IMR-90 (cell line): Measurements from ENCODE around the gene BMP7. TPM values are rescaled to one million over a fixed set of nuclear protein-coding genes. Genes with fewer than 3 reads are reported as not detected.
"Not testable (repeated sequence)": the region's sequence is repeated elsewhere in the genome, so short reads cannot be mapped to it uniquely, and the experiment has no call there.

ENCODE experiments used
- ATAC-seq: fragments of 200-7000 bp; cut with Tn5 transposase; 2 replicates; pipeline ENCODE4 v1.9.1; 2020; ENCODE audit warnings: low read depth, mild to moderate bottlenecking, moderate library complexity
- BruUV-seq: library from RNA; stranded (reverse); fragments of 400-500 nt; replicated peaks from 2 replicates; lab custom pipeline; 2021; lab: Mats Ljungman, UMichigan
- CTCF ChIA-PET: fragments of 300-600 bp; formaldehyde crosslinking; extraction: SDS; loops from one replicate; lab custom pipeline; 2021; ENCODE audit warnings: antibody characterized with exemption; lab: Yijun Ruan, JAX
- POLR2A ChIA-PET: fragments of 300-600 bp; sonication (Branson Sonifier 250); formaldehyde crosslinking; loops from one replicate; lab custom pipeline; 2022; ENCODE audit warnings: antibody characterized with exemption; ENCODE audit not compliant: unreplicated experiment; lab: Charles Lee
- DNase-seq: peaks from one replicate; pipeline ENCODE4 v3.0.0; 2013
- H2AFZ ChIP-seq: replicated peaks from 2 replicates; pipeline ENCODE3; 2013; ENCODE audit warnings: low read length, mild to moderate bottlenecking; ENCODE audit not compliant: poor library complexity
- H2AK5ac ChIP-seq: 2 replicates; pipeline ENCODE4 v1.6.1; 2013; ENCODE audit warnings: low read depth, low read length, inconsistent platforms
- H2AK9ac ChIP-seq: replicated peaks from 2 replicates; pipeline ENCODE3; 2013; ENCODE audit warnings: mild to moderate bottlenecking, low read depth, low read length, moderate library complexity; ENCODE audit not compliant: poor library complexity
- H2BK120ac ChIP-seq: 2 replicates; pipeline ENCODE4 v1.6.1; 2013; ENCODE audit warnings: low read depth, low read length, inconsistent platforms
- H2BK15ac ChIP-seq: 3 replicates; pipeline ENCODE4 v1.6.1; 2013; ENCODE audit warnings: low read depth, low read length, inconsistent platforms
- H2BK20ac ChIP-seq: 2 replicates; pipeline ENCODE4 v1.6.1; 2013; ENCODE audit warnings: low read depth, mild to moderate bottlenecking, inconsistent platforms, low read length, moderate library complexity
- H2BK5ac ChIP-seq: 2 replicates; pipeline ENCODE4 v1.6.1; 2013; ENCODE audit warnings: mild to moderate bottlenecking, low read depth, low read length, inconsistent platforms; ENCODE audit not compliant: poor library complexity, severe bottlenecking
- H3K14ac ChIP-seq: replicated peaks from 2 replicates; pipeline ENCODE4 v1.6.1; 2013; ENCODE audit warnings: low read depth, low read length, inconsistent platforms
- H3K18ac ChIP-seq: 2 replicates; pipeline ENCODE4 v1.6.1; 2013; ENCODE audit warnings: low read depth, low read length, control low read depth
- H3K23ac ChIP-seq: 2 replicates; pipeline ENCODE4 v1.6.1; 2013; ENCODE audit warnings: low read depth, low read length, inconsistent platforms
- H3K27ac ChIP-seq: 2 replicates; pipeline ENCODE4 v1.5.1; 2013; ENCODE audit warnings: mild to moderate bottlenecking, control low read depth, low read length; ENCODE audit not compliant: insufficient read depth
- H3K27me3 ChIP-seq: 2 replicates; pipeline ENCODE4 v1.6.1; 2013; ENCODE audit warnings: low read length; ENCODE audit not compliant: control insufficient read depth, insufficient read depth
- H3K36me3 ChIP-seq: 2 replicates; pipeline ENCODE4 v1.6.1; 2013; ENCODE audit warnings: low read length, mixed read lengths; ENCODE audit not compliant: control insufficient read depth, insufficient read depth
- H3K4ac ChIP-seq: 2 replicates; pipeline ENCODE4 v1.6.1; 2013; ENCODE audit warnings: low read depth, low read length, inconsistent platforms
- H3K4me1 ChIP-seq: 2 replicates; pipeline ENCODE4 v1.6.1; 2013; ENCODE audit warnings: low read length, mixed read lengths; ENCODE audit not compliant: control insufficient read depth, insufficient read depth
- H3K4me2 ChIP-seq: 2 replicates; pipeline ENCODE4 v1.6.1; 2013; ENCODE audit warnings: low read depth, mild to moderate bottlenecking, control low read depth, low read length, moderate library complexity
- H3K4me3 ChIP-seq: 2 replicates; pipeline ENCODE4 v1.5.1; 2013; ENCODE audit warnings: low read depth, mild to moderate bottlenecking, control low read depth, low read length, moderate library complexity; ENCODE audit not compliant: insufficient read depth
- H3K56ac ChIP-seq: 2 replicates; pipeline ENCODE4 v1.6.1; 2013; ENCODE audit warnings: low read length, inconsistent platforms; ENCODE audit not compliant: insufficient read depth; ENCODE audit errors: extremely low read depth
- H3K79me1 ChIP-seq, 2 experiments: 2 replicates each; pipeline ENCODE4 v1.6.1; 2013; ENCODE audit warnings: low read length in 2 of 2, inconsistent platforms in 1 of 2, low read depth in 1 of 2
- H3K9ac ChIP-seq: 2 replicates; pipeline ENCODE4 v1.6.1; 2013; ENCODE audit warnings: low read depth, low read length, control low read depth
- H3K9me1 ChIP-seq: 2 replicates; pipeline ENCODE4 v1.6.1; 2013; ENCODE audit warnings: low read length, inconsistent platforms; ENCODE audit not compliant: insufficient read depth
- H3K9me3 ChIP-seq: 2 replicates; pipeline ENCODE4 v1.6.1; 2013; ENCODE audit warnings: low read length; ENCODE audit not compliant: control insufficient read depth, insufficient read depth
- H4K20me1 ChIP-seq: 2 replicates; pipeline ENCODE4 v1.6.1; 2013; ENCODE audit warnings: low read length, inconsistent platforms; ENCODE audit not compliant: insufficient read depth
- H4K5ac ChIP-seq: 2 replicates; pipeline ENCODE4 v1.6.1; 2013; ENCODE audit warnings: mild to moderate bottlenecking, low read depth, low read length, control low read depth
- H4K8ac ChIP-seq, 2 experiments: 2 replicates each; pipeline ENCODE4 v1.6.1; 2013; ENCODE audit warnings: low read depth in 2 of 2, low read length in 2 of 2, control low read depth in 1 of 2, inconsistent platforms in 1 of 2
- H4K91ac ChIP-seq: 2 replicates; pipeline ENCODE4 v1.6.1; 2013; ENCODE audit warnings: low read depth, low read length, inconsistent platforms; ENCODE audit not compliant: insufficient read depth
- WGBS, 2 experiments: methylation state at CpG; one replicate each; pipeline versions ENCODE4 v1.1.5 to v1.1.7; 2013; ENCODE audit warnings: missing lambda C conversion rate in 2 of 2; ENCODE audit not compliant: insufficient read length in 1 of 2; ENCODE audit errors: extremely low coverage in 2 of 2; 5-methylcytosine and 5-hydroxymethylcytosine counted together
- dilution Hi-C: fragments of 300-500 bp; cut with HindIII; formaldehyde crosslinking; loops from one replicate; pipeline ENCODE4 v1.14.3; 2018; ENCODE audit warnings: low sequenced_read_pairs; ENCODE audit not compliant: unreplicated experiment
- in situ Hi-C: fragments of 300-500 bp; cut with MboI; formaldehyde crosslinking; loops from 3 replicates; pipeline ENCODE4 v1.14.3; 2019; ENCODE audit warnings: low sequenced_read_pairs, inconsistent platforms, mixed read lengths
- intact Hi-C: fragments of 100-400 bp; cut with micrococcal nuclease; formaldehyde crosslinking; loops from 2 replicates; pipeline ENCODE4 v1.10.0; 2022
- polyA plus RNA-seq, 3 experiments: library from polyadenylated mRNA; depleted of rRNA; stranded (reverse); fragments of >200 nt; gene quantifications; 2 replicates each; pipeline ENCODE4 v1.2.3, GENCODE V29; 2012; ENCODE audit warnings: low replicate concordance in 1 of 3
- total RNA-seq: library from RNA; depleted of rRNA; stranded (reverse); fragments of >200 nt; gene quantifications from 2 replicates; pipeline ENCODE4 v1.2.3, GENCODE V29; 2012

The BMP7 gene
- total and polyA plus RNA-seq, 2 of the 4 experiments (the other 2 are of a cell fraction), result not detected

DNA sequence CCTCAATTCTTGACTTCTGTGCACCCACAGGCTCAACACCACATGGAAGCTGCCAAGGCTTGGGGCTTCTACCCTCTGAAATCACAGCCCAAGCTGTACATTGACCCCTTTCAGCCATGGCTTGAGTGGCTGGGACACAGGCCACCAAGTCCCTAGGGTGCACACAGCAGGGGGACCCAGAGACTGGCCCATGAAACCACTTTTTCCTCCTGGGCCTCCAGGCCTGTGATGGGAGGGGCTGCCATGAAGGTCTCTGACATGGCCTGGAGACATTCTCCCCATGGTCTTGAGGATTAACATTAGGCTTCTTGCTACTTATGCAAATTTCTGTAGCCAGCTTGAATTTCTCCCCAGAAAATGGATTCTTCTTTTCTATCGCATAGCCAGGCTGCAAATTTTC lies 26.7 kb downstream of the BMP7 start:
- H3K27ac ChIP-seq, H4K5ac ChIP-seq, H3K56ac ChIP-seq, H2AK5ac ChIP-seq, H4K91ac ChIP-seq, H4K8ac ChIP-seq, H2BK120ac ChIP-seq, H3K14ac ChIP-seq, H3K23ac ChIP-seq, ATAC-seq, H3K27me3 ChIP-seq, H2BK15ac ChIP-seq, H3K9ac ChIP-seq, H2BK5ac ChIP-seq, CTCF ChIA-PET, H3K4me1 ChIP-seq, H3K4ac ChIP-seq, H3K4me3 ChIP-seq, H3K79me1 ChIP-seq, DNase-seq, BruUV-seq, H2BK20ac ChIP-seq, H3K4me2 ChIP-seq, intact Hi-C loops, H4K20me1 ChIP-seq, H3K9me3 ChIP-seq, POLR2A ChIA-PET, H3K9me1 ChIP-seq, H2AK9ac ChIP-seq, H3K18ac ChIP-seq, H3K36me3 ChIP-seq, in situ Hi-C loops, H2AFZ ChIP-seq, dilution Hi-C loops: not testable (repeated sequence)
- no CpG with 5 or more reads among the region's 1 CpG for WGBS, 2 experiments

GRCh38 chr20:57239324-57239723 lies 27.1 kb downstream of the BMP7 start:
- H3K4me2 ChIP-seq, H4K91ac ChIP-seq, H3K4me3 ChIP-seq, H4K8ac ChIP-seq, H4K5ac ChIP-seq, H2BK20ac ChIP-seq, H2BK5ac ChIP-seq, H3K9ac ChIP-seq, H3K27me3 ChIP-seq, CTCF ChIA-PET, H3K36me3 ChIP-seq, H3K79me1 ChIP-seq, H4K20me1 ChIP-seq, H3K4me1 ChIP-seq, dilution Hi-C loops, DNase-seq, intact Hi-C loops, POLR2A ChIA-PET, H2AK5ac ChIP-seq, H3K9me1 ChIP-seq, H3K27ac ChIP-seq, H3K4ac ChIP-seq, H3K14ac ChIP-seq, H2AFZ ChIP-seq, BruUV-seq, ATAC-seq, in situ Hi-C loops, H2AK9ac ChIP-seq, H3K9me3 ChIP-seq, H3K56ac ChIP-seq, H3K23ac ChIP-seq, H2BK120ac ChIP-seq, H2BK15ac ChIP-seq, H3K18ac ChIP-seq: not testable (repeated sequence)
- WGBS, 2 experiments, result 83% methylated on average over 1 of the region's 4 CpGs; no CpG with 5 or more reads in 1 of the 2 experiments
